Endothelial cell of umbilical vein (primary cell): ENCODE measurements around the gene ALG11. TPM values are rescaled to one million over a fixed set of nuclear protein-coding genes. Genes with fewer than 3 reads are reported as not detected.

Experiments used
- BruUV-seq: library from RNA; stranded (reverse); fragments of 400-500 nt; replicated peaks from 2 replicates; lab custom pipeline; 2021; lab: Mats Ljungman, UMichigan
- CTCF ChIA-PET: fragments of 300-600, 350-600 bp; sonication (Branson Sonifier 250); formaldehyde crosslinking; loops from one replicate; lab custom pipeline; 2021; ENCODE audit warnings: antibody characterized with exemption, inconsistent platforms; lab: Charles Lee
- POLR2A ChIA-PET: fragments of 300-600, 350-600 bp; sonication (Branson Sonifier 250); formaldehyde crosslinking; loops from one replicate; lab custom pipeline; 2021; ENCODE audit warnings: antibody characterized with exemption, inconsistent platforms; lab: Charles Lee
- DNase-seq: peaks from one replicate; pipeline ENCODE4 v3.0.0-alpha.2; 2011; ENCODE audit warnings: low read depth, low spot score
- FAIRE-seq: peaks from 2 replicates; lab custom pipeline; 2011; peaks lifted over from hg19 to GRCh38; lab: Jason Lieb, UNC
- H2AFZ ChIP-seq: 2 replicates; pipeline ENCODE4 v1.6.0; 2012; ENCODE audit warnings: low read depth, low read length, control low read depth, inconsistent platforms
- H3K27ac ChIP-seq: 2 replicates; pipeline ENCODE4 v1.5.1; 2011; ENCODE audit warnings: low read depth, mild to moderate bottlenecking, control low read depth, low read length, moderate library complexity; ENCODE audit not compliant: insufficient read depth
- H3K27me3 ChIP-seq, 2 experiments: 2 replicates each; pipeline versions ENCODE4 v1.6.0 to v1.6.1; 2011; ENCODE audit warnings: low read length in 2 of 2, mixed read lengths in 1 of 2; ENCODE audit not compliant: control insufficient read depth in 2 of 2, insufficient read depth in 2 of 2
- H3K36me3 ChIP-seq, 2 experiments: 2 replicates in 1 of 2; 3 replicates in 1 of 2; pipeline ENCODE4 v1.5.1; 2011; ENCODE audit warnings: low read length in 2 of 2, mild to moderate bottlenecking in 1 of 2, moderate library complexity in 1 of 2; ENCODE audit not compliant: control insufficient read depth in 2 of 2, insufficient read depth in 2 of 2; ENCODE audit errors: extremely low read depth in 1 of 2
- H3K4me1 ChIP-seq: 3 replicates; pipeline ENCODE4 v1.5.1; 2011; ENCODE audit warnings: mild to moderate bottlenecking, low read length; ENCODE audit not compliant: control insufficient read depth, insufficient read depth; ENCODE audit errors: extremely low read depth
- H3K4me2 ChIP-seq: 2 replicates; pipeline ENCODE4 v1.6.1; 2011; ENCODE audit warnings: low read length, control low read depth, mixed read lengths; ENCODE audit not compliant: insufficient read depth
- H3K4me3 ChIP-seq, 3 experiments: fragments of 200-600 bp in 1 of 3; sonication (generic), shearing (Covaris generic) in 1 of 3; replicated peaks in 1 of 3; 2 replicates each; pipeline ENCODE4 v1.5.1; 2011 to 2016; ENCODE audit warnings: control low read depth in 3 of 3, low read length in 3 of 3, mild to moderate bottlenecking in 2 of 3, inconsistent platforms in 1 of 3, low read depth in 1 of 3, moderate library complexity in 1 of 3; ENCODE audit not compliant: insufficient read depth in 1 of 3
- H3K79me2 ChIP-seq: 2 replicates; pipeline ENCODE4 v1.6.0; 2012; ENCODE audit warnings: low read length, inconsistent platforms; ENCODE audit not compliant: control insufficient read depth, insufficient read depth
- H3K9ac ChIP-seq: replicated peaks from 2 replicates; pipeline ENCODE3; 2011; ENCODE audit warnings: low read length, control low read depth; ENCODE audit not compliant: insufficient read depth; ENCODE audit errors: extremely low read depth
- H3K9me1 ChIP-seq: replicated peaks from 3 replicates; pipeline ENCODE4 v1.6.0; 2011; ENCODE audit warnings: mild to moderate bottlenecking, low read length; ENCODE audit not compliant: control insufficient read depth, insufficient read depth; ENCODE audit errors: extremely low read depth
- H3K9me3 ChIP-seq: replicated peaks from 2 replicates; pipeline ENCODE4 v1.5.1; 2012; ENCODE audit warnings: low read length, inconsistent platforms; ENCODE audit not compliant: control insufficient read depth, insufficient read depth
- H4K20me1 ChIP-seq: replicated peaks from 2 replicates; pipeline ENCODE3; 2011; ENCODE audit warnings: mild to moderate bottlenecking, low read length; ENCODE audit not compliant: control insufficient read depth, insufficient read depth; ENCODE audit errors: extremely low read depth
- CTCF ChIP-seq, 2 donors: IDR thresholded peaks; 1 replicate in 1 of 2; 2 replicates in 1 of 2; pipeline ENCODE4 v1.5.1; 2011; ENCODE audit warnings: low read length in 2 of 2, mild to moderate bottlenecking in 2 of 2, moderate library complexity in 2 of 2, control low read depth in 1 of 2, inconsistent platforms in 1 of 2, low read depth in 1 of 2; ENCODE audit not compliant: insufficient read depth in 1 of 2; ENCODE audit errors: extremely low read depth in 1 of 2
- EZH2 ChIP-seq: IDR thresholded peaks from 2 replicates; pipeline ENCODE4 v1.6.1; 2012; ENCODE audit warnings: borderline replicate concordance, low read depth, mild to moderate bottlenecking, moderate library complexity, low read length, inconsistent platforms; ENCODE audit not compliant: severe bottlenecking
- FOS ChIP-seq: IDR thresholded peaks from 2 replicates; pipeline ENCODE4 v1.6.1; 2011; ENCODE audit warnings: mild to moderate bottlenecking, low read length, moderate library complexity, borderline replicate concordance; ENCODE audit not compliant: insufficient read depth
- GATA2 ChIP-seq: IDR thresholded peaks from 2 replicates; pipeline ENCODE4 v1.7.0; 2011; ENCODE audit warnings: low read depth, mild to moderate bottlenecking, moderate library complexity, mixed read lengths, low read length; ENCODE audit not compliant: insufficient read length, insufficient read depth
- JUN ChIP-seq: IDR thresholded peaks from 2 replicates; pipeline ENCODE4 v1.6.1; 2011; ENCODE audit warnings: borderline replicate concordance, low read depth; ENCODE audit not compliant: insufficient read length, insufficient read depth
- MAX ChIP-seq: IDR thresholded peaks from 2 replicates; pipeline ENCODE4 v1.6.1; 2011; ENCODE audit not compliant: insufficient read depth, insufficient read length
- MYC ChIP-seq: IDR thresholded peaks from one replicate; pipeline ENCODE4 v1.6.1; 2011; ENCODE audit warnings: mild to moderate bottlenecking, low read depth, low read length
- POLR2A ChIP-seq: IDR thresholded peaks from 2 replicates; pipeline ENCODE4 v1.6.1; 2012; ENCODE audit warnings: low read depth, mild to moderate bottlenecking, control low read depth, low read length
- POLR2AphosphoS5 ChIP-seq: IDR thresholded peaks from 2 replicates; pipeline ENCODE4 v1.6.1; 2012; ENCODE audit warnings: low read depth, mild to moderate bottlenecking, control low read depth, low read length, moderate library complexity; ENCODE audit not compliant: insufficient read depth
- dilution Hi-C: fragments of 300-500 bp; cut with MboI; formaldehyde crosslinking; loops from one replicate; pipeline ENCODE4 v1.15.0; 2019; ENCODE audit warnings: low sequenced_read_pairs; ENCODE audit not compliant: extremely low pct_ligation_motif_present
- intact Hi-C: fragments of 100-400 bp; cut with micrococcal nuclease; formaldehyde crosslinking; loops from one replicate; pipeline ENCODE4 v1.10.0; 2022
- polyA plus RNA-seq, 4 experiments: library from polyadenylated mRNA; depleted of rRNA in 3 of 4; stranded (reverse) in 3 of 4; unstranded in 1 of 4; fragments of >200 nt; gene quantifications; 2 replicates each; pipeline versions ENCODE4 v1.2.1 to v1.2.3, GENCODE V29; 2011 to 2012; ENCODE audit warnings: missing spikeins in 1 of 4
- total RNA-seq: library from RNA; stranded (reverse); gene quantifications from 2 replicates; pipeline ENCODE4 v1.2.3, GENCODE V29; 2021

ALG11 gene
- total and polyA plus RNA-seq, 2 donors (not counting 3 experiments of a cell fraction or from before 2014, with no cell fraction given), result 6.5 to 31.0 TPM

GRCh38 chr13:51977625-51978024, 34.6 kb upstream of the ALG11 start:
- Histone ChIP-seq H3K36me3 (no peaks in the 10 kb centered on the region), H2AFZ (no peak overlapping the region), H3K4me2 (no peak overlapping the region), H3K9me3 (no peaks in the 10 kb centered on the region), H3K27me3 (peaks cover 0 to 3% of the 10 kb centered on the region in 2 experiments), H3K79me2 (no peaks in the 10 kb centered on the region), H3K9ac (no peak overlapping the region), H3K9me1 (no peaks in the 10 kb centered on the region), H4K20me1 (no peaks in the 10 kb centered on the region), H3K27ac (no peak overlapping the region), H3K4me3 (no peak overlapping the region), H3K4me1 (no peaks in the 10 kb centered on the region)
- dilution Hi-C loops (no loop called here), intact Hi-C loops (no loop called here)
- BruUV-seq, result no TSS peak
- ChIA-PET CTCF (interaction anchor here (1.0 kb wide), 1 partner anchor 43 kb away, joined by 3 read pairs; no protein-coding TSS in a partner anchor), POLR2A (no interaction called here)
- no peak for FAIRE-seq
- TF ChIP-seq GATA2 (no peak), POLR2AphosphoS5 (no peak), EZH2 (no peak), CTCF (IDR thresholded peaks at IDR 0.05; ENCODE audit: extremely low read depth in 1 of 2, insufficient read depth in 1 of 2, low read depth in 1 of 2, low read length in 2 of 2) (no peak), FOS (no peak), POLR2A (no peak), MYC (no peak), MAX (no peak), JUN (no peak)
- DNase-seq, result no peak
